ENCODE results near the gene MRPS18A. TPM values are rescaled to one million over a fixed set of nuclear protein-coding genes. Genes with fewer than 3 reads are reported as not detected.
A peak's percentile ranks its signal among the peaks of the same experiment; 100 is the strongest.

Gene MRPS18A
- total RNA-seq, 1 experiment from 2014 or later: 102 TPM

- Histone ChIP-seq H3K27me3 (ENCODE audit: control insufficient read depth, insufficient read depth, low read length) (no peaks in the 10 kb centered on the region), H3K4me3 (ENCODE audit: insufficient read depth, low read depth, low read length) (no peak overlapping the region), H3K36me3 (replicated peaks; ENCODE audit: control insufficient read depth, insufficient read depth, low read length) (no peaks in the 10 kb centered on the region)
- no peak for DNase-seq
Measured at GRCh38 chr6:43697421-43697820, 9.8 kb upstream of the MRPS18A start.

GRCh38 chr6:43695967-43696291, 8.3 kb upstream of the MRPS18A start:
- Histone ChIP-seq H3K27me3 (ENCODE audit: control insufficient read depth, insufficient read depth, low read length) (no peaks in the 10 kb centered on the region), H3K4me3 (ENCODE audit: insufficient read depth, low read depth, low read length) (no peak overlapping the region), H3K36me3 (replicated peaks; ENCODE audit: control insufficient read depth, insufficient read depth, low read length) (no peaks in the 10 kb centered on the region)
- DNase-seq: no peak

- no peaks in the 10 kb centered on the region for H3K36me3 ChIP-seq (replicated peaks; ENCODE audit: control insufficient read depth, insufficient read depth, low read length)
- no peak for DNase-seq
- H3K4me3 ChIP-seq (ENCODE audit: insufficient read depth, low read depth, low read length): no peak overlapping the region
- no peaks in the 10 kb centered on the region for H3K27me3 ChIP-seq (ENCODE audit: control insufficient read depth, insufficient read depth, low read length)
Measured at GRCh38 chr6:43695215-43695966, 7.8 kb upstream of the MRPS18A start.

GRCh38 chr6:43689421-43689820, 1.8 kb upstream of the MRPS18A start:
- H3K36me3 ChIP-seq (replicated peaks; ENCODE audit: control insufficient read depth, insufficient read depth, low read length): no peaks in the 10 kb centered on the region
- H3K4me3 ChIP-seq (ENCODE audit: insufficient read depth, low read depth, low read length): no peak overlapping the region
- H3K27me3 ChIP-seq (ENCODE audit: control insufficient read depth, insufficient read depth, low read length): no peaks in the 10 kb centered on the region
- no peak for DNase-seq

GRCh38 chr6:43687079-43687436, 533 bp downstream of the MRPS18A start:
- H3K27me3 ChIP-seq (ENCODE audit: control insufficient read depth, insufficient read depth, low read length): no peaks in the 10 kb centered on the region
- peak overlapping the region; percentile 79 for H3K4me3 ChIP-seq (ENCODE audit: insufficient read depth, low read depth, low read length)
- H3K36me3 ChIP-seq (replicated peaks; ENCODE audit: control insufficient read depth, insufficient read depth, low read length): no peaks in the 10 kb centered on the region; the same call in 1 of the 2 replicates
- no peak for DNase-seq

- peaks cover 8% of the 10 kb centered on the region for H3K36me3 ChIP-seq (replicated peaks; ENCODE audit: control insufficient read depth, insufficient read depth, low read length)
- DNase-seq: no peak
- H3K4me3 ChIP-seq (ENCODE audit: insufficient read depth, low read depth, low read length): no peak overlapping the region
Measured at GRCh38 chr6:43683708-43684455, 3.7 kb downstream of the MRPS18A start.

GRCh38 chr6:43682724-43683429, 4.7 kb downstream of the MRPS18A start:
- Histone ChIP-seq H3K4me3 (ENCODE audit: insufficient read depth, low read depth, low read length) (no peak overlapping the region), H3K36me3 (replicated peaks; ENCODE audit: control insufficient read depth, insufficient read depth, low read length) (peaks cover 18% of the 10 kb centered on the region), H3K27me3 (ENCODE audit: control insufficient read depth, insufficient read depth, low read length) (no peaks in the 10 kb centered on the region)
- no peak for DNase-seq

More at GRCh38 chr6:43683708-43684455, 3.7 kb downstream of the MRPS18A start:
- H3K27me3 ChIP-seq (ENCODE audit: control insufficient read depth, insufficient read depth, low read length): no peaks in the 10 kb centered on the region

- Histone ChIP-seq H3K36me3 (replicated peaks; ENCODE audit: control insufficient read depth, insufficient read depth, low read length) (peaks cover 30% of the 10 kb centered on the region), H3K27me3 (ENCODE audit: control insufficient read depth, insufficient read depth, low read length) (no peaks in the 10 kb centered on the region), H3K4me3 (ENCODE audit: insufficient read depth, low read depth, low read length) (no peak overlapping the region)
- no peak for DNase-seq
Measured at GRCh38 chr6:43681303-43681702, 6.3 kb downstream of the MRPS18A start.

- DNase-seq: no peak
- no peak overlapping the region for H3K4me3 ChIP-seq (ENCODE audit: insufficient read depth, low read depth, low read length)
- H3K36me3 ChIP-seq (replicated peaks; ENCODE audit: control insufficient read depth, insufficient read depth, low read length): peaks cover 33% of the 10 kb centered on the region
- no peaks in the 10 kb centered on the region for H3K27me3 ChIP-seq (ENCODE audit: control insufficient read depth, insufficient read depth, low read length)
Measured at GRCh38 chr6:43680308-43681200, 7.0 kb downstream of the MRPS18A start.

GRCh38 chr6:43679057-43679456, 8.5 kb downstream of the MRPS18A start:
- Histone ChIP-seq H3K36me3 (replicated peaks; ENCODE audit: control insufficient read depth, insufficient read depth, low read length) (peaks cover 46% of the 10 kb centered on the region), H3K4me3 (ENCODE audit: insufficient read depth, low read depth, low read length) (no peak overlapping the region), H3K27me3 (ENCODE audit: control insufficient read depth, insufficient read depth, low read length) (no peaks in the 10 kb centered on the region)
- no peak for DNase-seq

GRCh38 chr6:43678341-43678740, 9.2 kb downstream of the MRPS18A start:
- DNase-seq: no peak
- Histone ChIP-seq H3K36me3 (replicated peaks; ENCODE audit: control insufficient read depth, insufficient read depth, low read length) (peaks cover 49% of the 10 kb centered on the region), H3K4me3 (ENCODE audit: insufficient read depth, low read depth, low read length) (no peak overlapping the region)

GRCh38 chr6:43677759-43678158, 9.8 kb downstream of the MRPS18A start:
- Histone ChIP-seq H3K4me3 (ENCODE audit: insufficient read depth, low read depth, low read length) (no peak overlapping the region), H3K36me3 (replicated peaks; ENCODE audit: control insufficient read depth, insufficient read depth, low read length) (peaks cover 51% of the 10 kb centered on the region), H3K27me3 (ENCODE audit: control insufficient read depth, insufficient read depth, low read length) (no peaks in the 10 kb centered on the region)
- no peak for DNase-seq

More at GRCh38 chr6:43678341-43678740, 9.2 kb downstream of the MRPS18A start:
- no peaks in the 10 kb centered on the region for H3K27me3 ChIP-seq (ENCODE audit: control insufficient read depth, insufficient read depth, low read length)

- H3K36me3 ChIP-seq (replicated peaks; ENCODE audit: control insufficient read depth, insufficient read depth, low read length): peaks cover 51% of the 10 kb centered on the region
- DNase-seq: no peak
Measured at GRCh38 chr6:43676962-43677606, 10.5 kb downstream of the MRPS18A start.

GRCh38 chr6:43674921-43675320, 12.7 kb downstream of the MRPS18A start:
- DNase-seq: no peak
- peaks cover 60% of the 10 kb centered on the region for H3K36me3 ChIP-seq (replicated peaks; ENCODE audit: control insufficient read depth, insufficient read depth, low read length)
- no peak overlapping the region for H3K4me3 ChIP-seq (ENCODE audit: insufficient read depth, low read depth, low read length)
- no peaks in the 10 kb centered on the region for H3K27me3 ChIP-seq (ENCODE audit: control insufficient read depth, insufficient read depth, low read length)

More at GRCh38 chr6:43676962-43677606, 10.5 kb downstream of the MRPS18A start:
- Histone ChIP-seq H3K4me3 (ENCODE audit: insufficient read depth, low read depth, low read length) (no peak overlapping the region), H3K27me3 (ENCODE audit: control insufficient read depth, insufficient read depth, low read length) (no peaks in the 10 kb centered on the region)

Measured in H7 (cell line).